HepG2 (cell line): ENCODE data around the gene PXK. TPM values are rescaled to one million over a fixed set of nuclear protein-coding genes. Genes with fewer than 3 reads are reported as not detected.

Experiments used
- ATAC-seq: fragments of 200-7000 bp; cut with Tn5 transposase; 3 replicates; pipeline ENCODE4 v1.9.1; 2020; ENCODE audit warnings: mild to moderate bottlenecking, moderate library complexity
- BruUV-seq: library from RNA; stranded (reverse); fragments of 400-500 nt; replicated peaks from 2 replicates; lab custom pipeline; 2021; lab: Mats Ljungman, UMichigan
- CTCF ChIA-PET: fragments of 300-600 bp; formaldehyde crosslinking; extraction: SDS; loops from one replicate; lab custom pipeline; 2021; ENCODE audit warnings: low total read pairs, inconsistent platforms, low intra/inter-chr PET ratio; lab: Yijun Ruan, JAX
- POLR2A ChIA-PET: fragments of 350-600 bp; sonication (Branson Sonifier 250); formaldehyde crosslinking; loops from one replicate; lab custom pipeline; 2020; ENCODE audit warnings: antibody characterized with exemption, inconsistent platforms; lab: Yijun Ruan, JAX
- DNase-seq: peaks from one replicate; pipeline ENCODE4 v3.0.0-alpha.2; 2015; ENCODE audit warnings: low spot score
- FAIRE-seq: peaks from 3 replicates; lab custom pipeline; 2011; peaks lifted over from hg19 to GRCh38; lab: Jason Lieb, UNC
- H2AFZ ChIP-seq: one replicate; pipeline ENCODE4 v1.6.1; 2011; ENCODE audit warnings: low read length, inconsistent platforms
- H3K27ac ChIP-seq: fragments of 300-600 bp; 3 replicates; pipeline ENCODE4 v1.8.0; 2011; ENCODE audit warnings: mixed run types, mild to moderate bottlenecking, mixed read lengths, low read length, inconsistent platforms; ENCODE audit not compliant: insufficient read depth; ENCODE audit errors: extremely low read length
- H3K27me3 ChIP-seq, 2 experiments: fragments of 200-600 bp in 1 of 2; 2 replicates in 1 of 2; 3 replicates in 1 of 2; pipeline versions ENCODE4 v1.6.0 to v1.8.0; 2011; ENCODE audit warnings: low read length in 2 of 2, mild to moderate bottlenecking in 2 of 2, moderate library complexity in 2 of 2, inconsistent platforms in 1 of 2; ENCODE audit not compliant: insufficient read depth in 2 of 2, control insufficient read depth in 1 of 2
- H3K36me3 ChIP-seq, 2 experiments: fragments of 200-600 bp in 1 of 2; replicated peaks in 1 of 2; 2 replicates in 1 of 2; 3 replicates in 1 of 2; pipeline versions ENCODE4 v1.5.1 to v1.8.0; 2011; ENCODE audit warnings: low read length in 2 of 2, inconsistent platforms in 1 of 2; ENCODE audit not compliant: insufficient read depth in 2 of 2, control insufficient read depth in 1 of 2
- H3K4me1 ChIP-seq: 2 replicates; pipeline ENCODE4 v1.5.1; 2012; ENCODE audit warnings: low read length, inconsistent platforms; ENCODE audit not compliant: insufficient read depth
- H3K4me2 ChIP-seq: 2 replicates; pipeline ENCODE4 v1.6.0; 2011; ENCODE audit warnings: low read depth, low read length, inconsistent platforms
- H3K4me3 ChIP-seq, 3 experiments: fragments of 200-600 bp in 1 of 3; sonication (generic), shearing (Covaris generic) in 1 of 3; replicated peaks in 1 of 3; 2 replicates each; pipeline ENCODE4 v1.5.1; 2011 to 2016; ENCODE audit warnings: low read length in 3 of 3, inconsistent platforms in 2 of 3, low read depth in 2 of 3, mild to moderate bottlenecking in 2 of 3, control low read depth in 1 of 3, mixed read lengths in 1 of 3; ENCODE audit not compliant: insufficient read depth in 1 of 3
- H3K79me2 ChIP-seq: one replicate; pipeline ENCODE4 v1.6.1; 2011; ENCODE audit warnings: low read length, inconsistent platforms; ENCODE audit not compliant: insufficient read depth
- H3K9ac ChIP-seq: 2 replicates; pipeline ENCODE4 v1.6.0; 2011; ENCODE audit warnings: mild to moderate bottlenecking, low read depth, low read length, inconsistent platforms; ENCODE audit not compliant: insufficient read depth
- H3K9me3 ChIP-seq: 2 replicates; pipeline ENCODE4 v1.5.1; 2012; ENCODE audit warnings: mild to moderate bottlenecking, low read length
- H4K20me1 ChIP-seq: 2 replicates; pipeline ENCODE4 v1.6.0; 2011; ENCODE audit warnings: inconsistent platforms, mild to moderate bottlenecking, low read length, moderate library complexity; ENCODE audit not compliant: insufficient read depth
- ARID5B ChIP-seq: IDR thresholded peaks from 2 replicates; pipeline ENCODE4 v1.4.0; 2020; ENCODE audit warnings: mild to moderate bottlenecking, missing genetic modification reagents
- ETV5 ChIP-seq: IDR thresholded peaks from 2 replicates; pipeline ENCODE4 v1.6.1; 2018; ENCODE audit warnings: missing biosample characterization, missing genetic modification reagents, inconsistent platforms, borderline replicate concordance
- FOXP1 ChIP-seq, 2 experiments: fragments of 450-650 bp in 1 of 2; IDR thresholded peaks; 2 replicates each; pipeline ENCODE4 v1.6.1; 2017 to 2018; ENCODE audit warnings: antibody characterized with exemption in 1 of 2
- HNF4A ChIP-seq: sonication (generic); formaldehyde crosslinking; IDR thresholded peaks from 2 replicates; pipeline ENCODE4 v1.4.0; 2020; ENCODE audit warnings: missing genetic modification reagents
- IKZF5 ChIP-seq: IDR thresholded peaks from 2 replicates; pipeline ENCODE4 v1.6.1; 2018; ENCODE audit warnings: missing genetic modification reagents, mild to moderate bottlenecking, missing compliant biosample characterization
- PTBP1 ChIP-seq: fragments of 200-400 bp; formaldehyde crosslinking; IDR thresholded peaks from 2 replicates; pipeline ENCODE4 v1.6.1; 2018; ENCODE audit warnings: low read length, low read depth; ENCODE audit not compliant: poor library complexity, severe bottlenecking
- RBM39 ChIP-seq: fragments of 200-400 bp; formaldehyde crosslinking; IDR thresholded peaks from one replicate; pipeline ENCODE4 v1.6.1; 2018; ENCODE audit warnings: antibody characterized with exemption, mild to moderate bottlenecking, low read depth, low read length; ENCODE audit not compliant: poor library complexity, severe bottlenecking
- ZFP91 ChIP-seq: sonication (generic); formaldehyde crosslinking; IDR thresholded peaks from 2 replicates; pipeline ENCODE4 v1.9.0; 2022; ENCODE audit warnings: missing genetic modification reagents, mild to moderate bottlenecking, borderline replicate concordance
- ZKSCAN8 ChIP-seq: IDR thresholded peaks from 2 replicates; pipeline ENCODE4 v1.6.1; 2016; ENCODE audit warnings: borderline replicate concordance, missing genetic modification reagents, missing compliant biosample characterization
- ZNF101 ChIP-seq: sonication (generic); formaldehyde crosslinking; IDR thresholded peaks from 2 replicates; pipeline ENCODE4 v1.4.0; 2020; ENCODE audit warnings: mild to moderate bottlenecking, low read depth, missing genetic modification reagents, borderline replicate concordance
- ZNF790 ChIP-seq: sonication (generic); formaldehyde crosslinking; IDR thresholded peaks from 2 replicates; pipeline ENCODE4 v1.8.0; 2022; ENCODE audit warnings: missing genetic modification reagents, mild to moderate bottlenecking, borderline replicate concordance
- WGBS: methylation state at CpG from one replicate; pipeline ENCODE4 v1.1.6; 2017; ENCODE audit warnings: low lambda C conversion rate; 5-methylcytosine and 5-hydroxymethylcytosine counted together
- in situ Hi-C: cut with HindIII; loops from 2 replicates; pipeline ENCODE4 v1.10.0; 2017; ENCODE audit warnings: low pct_unique_long_range_greater_than_20kb; ENCODE audit not compliant: extremely low pct_ligation_motif_present
- intact Hi-C: fragments of 100-400 bp; cut with micrococcal nuclease; formaldehyde crosslinking; loops from one replicate; pipeline ENCODE4 v1.10.0; 2022; ENCODE audit not compliant: unreplicated experiment
- polyA plus RNA-seq, 8 experiments: library from polyadenylated mRNA; depleted of rRNA in 3 of 8; stranded (reverse) in 7 of 8; unstranded in 1 of 8; fragments of >200 nt; fragmentation: Illumina TruSeq in 4 of 8; extraction: Trizol in 4 of 8; gene quantifications; 2 replicates each; pipeline versions ENCODE4 v1.2.1 to v1.2.3, GENCODE V29; 2011 to 2016; ENCODE audit warnings: low read depth in 4 of 8, missing spikeins in 1 of 8, mixed read lengths in 1 of 8; ENCODE audit not compliant: insufficient read depth in 1 of 8
- total RNA-seq, 5 experiments: library from RNA; depleted of rRNA; stranded (reverse); fragments of >200 nt; fragmentation: Illumina TruSeq; extraction: Trizol; gene quantifications; 2 replicates each; pipeline ENCODE4 v1.2.3, GENCODE V29; 2016; ENCODE audit warnings: low read depth in 1 of 5
- TF ChIP-seq, protein P1 (sequence below): sonication (generic); formaldehyde crosslinking; IDR thresholded peaks from 2 replicates; pipeline ENCODE4 v1.9.0; 2022; ENCODE audit warnings: low read depth, missing genetic modification reagents
- TF ChIP-seq, protein P2 (sequence below), 2 experiments: fragments of 450-650 bp in 1 of 2; sonication (generic) in 1 of 2; formaldehyde crosslinking; IDR thresholded peaks; 2 replicates each; pipeline versions ENCODE4 v1.5.0 to v1.8.0; 2020 to 2022; ENCODE audit warnings: mild to moderate bottlenecking in 1 of 2, missing genetic modification reagents in 1 of 2

The PXK gene
- total and polyA plus RNA-seq, 2 of the 13 experiments (the other 11 are each of a cell fraction or from before 2014, with no cell fraction given): 6.4 to 18.6 TPM

DNA sequence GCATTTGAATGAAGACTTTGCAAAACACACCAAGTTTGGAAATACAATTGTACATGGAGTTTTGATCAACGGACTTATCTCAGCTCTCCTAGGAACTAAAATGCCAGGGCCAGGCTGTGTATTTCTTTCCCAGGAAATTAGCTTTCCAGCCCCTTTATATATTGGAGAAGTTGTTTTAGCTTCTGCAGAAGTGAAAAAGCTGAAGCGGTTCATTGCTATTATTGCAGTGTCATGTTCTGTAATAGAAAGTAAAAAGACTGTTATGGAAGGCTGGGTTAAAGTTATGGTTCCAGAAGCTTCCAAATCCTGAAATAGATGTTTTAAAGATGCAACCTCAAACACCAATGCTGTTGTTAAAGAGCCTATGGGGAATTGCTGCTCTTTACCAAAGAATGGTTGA lies 14.9 kb upstream of the PXK start:
- Histone ChIP-seq H3K79me2 (peaks cover 2% of the 10 kb centered on the region), H3K9ac (no peak overlapping the region), H4K20me1 (peaks cover 4% of the 10 kb centered on the region; the same call in 1 of the 2 replicates), H3K36me3 (peaks cover 13 to 46% of the 10 kb centered on the region in 2 experiments), H3K4me2 (no peak overlapping the region), H3K27me3 (no peaks in the 10 kb centered on the region), H3K4me3 (no peak overlapping the region), H3K27ac (no peak overlapping the region), H3K9me3 (no peaks in the 10 kb centered on the region), H2AFZ (no peak overlapping the region), H3K4me1 (peaks cover 8% of the 10 kb centered on the region)
- WGBS: 98% methylated on average over 2 of the region's 2 CpGs
- TF ChIP-seq, protein P1, sequence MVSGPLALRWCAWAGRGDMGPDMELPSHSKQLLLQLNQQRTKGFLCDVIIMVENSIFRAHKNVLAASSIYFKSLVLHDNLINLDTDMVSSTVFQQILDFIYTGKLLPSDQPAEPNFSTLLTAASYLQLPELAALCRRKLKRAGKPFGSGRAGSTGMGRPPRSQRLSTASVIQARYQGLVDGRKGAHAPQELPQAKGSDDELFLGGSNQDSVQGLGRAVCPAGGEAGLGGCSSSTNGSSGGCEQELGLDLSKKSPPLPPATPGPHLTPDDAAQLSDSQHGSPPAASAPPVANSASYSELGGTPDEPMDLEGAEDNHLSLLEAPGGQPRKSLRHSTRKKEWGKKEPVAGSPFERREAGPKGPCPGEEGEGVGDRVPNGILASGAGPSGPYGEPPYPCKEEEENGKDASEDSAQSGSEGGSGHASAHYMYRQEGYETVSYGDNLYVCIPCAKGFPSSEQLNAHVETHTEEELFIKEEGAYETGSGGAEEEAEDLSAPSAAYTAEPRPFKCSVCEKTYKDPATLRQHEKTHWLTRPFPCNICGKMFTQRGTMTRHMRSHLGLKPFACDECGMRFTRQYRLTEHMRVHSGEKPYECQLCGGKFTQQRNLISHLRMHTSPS (CRISPR knock-in tag): no peak
- TF ChIP-seq ZNF101 (no peak), HNF4A (CRISPR knock-in tag) (no peak), ZKSCAN8 (no peak), IKZF5 (CRISPR knock-in tag) (no peak), ARID5B (no peak), ZFP91 (no peak), ZNF790 (CRISPR knock-in tag) (no peak), FOXP1 (IDR thresholded peaks at IDR 0.05) (no peak), FOXP1 (CRISPR knock-in tag; IDR thresholded peaks at IDR 0.05) (no peak), RBM39 (no peak), ETV5 (CRISPR knock-in tag) (no peak), PTBP1 (no peak)
- TF ChIP-seq, protein P2, sequence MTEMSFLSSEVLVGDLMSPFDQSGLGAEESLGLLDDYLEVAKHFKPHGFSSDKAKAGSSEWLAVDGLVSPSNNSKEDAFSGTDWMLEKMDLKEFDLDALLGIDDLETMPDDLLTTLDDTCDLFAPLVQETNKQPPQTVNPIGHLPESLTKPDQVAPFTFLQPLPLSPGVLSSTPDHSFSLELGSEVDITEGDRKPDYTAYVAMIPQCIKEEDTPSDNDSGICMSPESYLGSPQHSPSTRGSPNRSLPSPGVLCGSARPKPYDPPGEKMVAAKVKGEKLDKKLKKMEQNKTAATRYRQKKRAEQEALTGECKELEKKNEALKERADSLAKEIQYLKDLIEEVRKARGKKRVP (CRISPR knock-in tag; IDR thresholded peaks at IDR 0.05): no peak
- intact Hi-C loops: no loop called here
- FAIRE-seq (no peak), DNase-seq (no peak), ATAC-seq (no peak)
- CTCF ChIA-PET: no interaction called here
- POLR2A ChIA-PET: interaction anchor here (3.3 kb wide), 1 partner anchor 11 kb away, joined by 10 read pairs; the partner anchor contains the start of genes HTD2 and RPP14
- in situ Hi-C loops: no loop called here
- TSS peak; percentile 38 for BruUV-seq
